Type B pancreatic cell (in vitro differentiated cells): Measurements from ENCODE around the gene RPS21. TPM values are rescaled to one million over a fixed set of nuclear protein-coding genes. Genes with fewer than 3 reads are reported as not detected.

Source experiments
- DNase-seq: peaks from one replicate; pipeline ENCODE4 v3.0.0; 2021; ENCODE audit warnings: mixed read lengths; ENCODE audit not compliant: unreplicated experiment; ENCODE audit errors: extremely low spot score
- H3K27ac Mint-ChIP-seq: 2 replicates; pipeline ENCODE4 v1.8.0; 2021; ENCODE audit warnings: mild to moderate bottlenecking, mixed read lengths
- H3K27me3 Mint-ChIP-seq: 2 replicates; pipeline ENCODE4 v1.8.0; 2021; ENCODE audit warnings: mixed read lengths
- H3K36me3 Mint-ChIP-seq: 2 replicates; pipeline ENCODE4 v1.8.0; 2021; ENCODE audit warnings: mixed read lengths
- H3K4me1 Mint-ChIP-seq: one replicate; pipeline ENCODE4 v1.8.0; 2021; ENCODE audit warnings: mixed read lengths; ENCODE audit not compliant: unreplicated experiment
- H3K4me3 Mint-ChIP-seq: 2 replicates; pipeline ENCODE4 v1.8.0; 2021; ENCODE audit warnings: mild to moderate bottlenecking, mixed read lengths
- H3K9me3 Mint-ChIP-seq: 2 replicates; pipeline ENCODE4 v1.8.0; 2021; ENCODE audit warnings: mixed read lengths
- total RNA-seq: library from RNA; stranded (reverse); gene quantifications from 2 replicates; pipeline ENCODE4 v1.2.1, GENCODE V29; 2021; ENCODE audit warnings: low replicate concordance
- TF ChIP-seq, protein P1 (sequence below): fragments of 200-600 bp; sonication (generic); conservative IDR thresholded peaks from 2 replicates; pipeline ENCODE4 v1.5.0; 2021; ENCODE audit warnings: antibody characterized with exemption, mild to moderate bottlenecking

Gene RPS21
- total RNA-seq, 1 donor from 2014 or later = 1,432 TPM

DNA sequence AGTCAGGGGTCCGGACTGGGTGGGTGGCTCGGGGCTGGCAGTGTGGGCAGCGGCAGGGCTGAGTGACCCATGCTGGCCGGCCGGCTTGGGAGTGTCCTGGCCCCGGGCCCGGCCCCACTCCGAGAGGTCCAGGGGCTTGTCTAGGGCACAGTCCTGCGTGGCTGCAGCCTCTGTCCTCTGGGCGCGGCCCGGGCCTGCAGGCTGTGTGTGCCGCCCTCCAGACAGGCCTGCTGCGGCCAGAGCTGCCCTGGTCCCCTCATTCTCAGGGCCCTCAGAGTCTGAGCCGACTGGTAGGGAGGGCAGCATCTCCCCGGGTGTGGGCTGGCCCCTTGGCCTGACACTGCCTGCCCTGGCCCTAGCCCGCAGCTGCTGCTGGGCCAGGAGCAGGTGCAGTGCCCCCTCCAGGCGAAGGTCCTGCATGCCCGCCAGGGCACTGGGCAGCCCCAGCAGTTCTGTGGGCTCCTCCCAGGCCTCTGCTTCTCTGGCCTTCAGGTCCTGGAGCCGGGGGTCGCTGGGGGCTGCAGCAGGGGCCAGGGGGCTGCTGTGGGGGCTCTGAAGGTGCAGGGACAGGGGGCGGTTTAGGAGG lies 27.1 kb downstream of the RPS21 start:
- DNase-seq = no peak
- TF ChIP-seq, protein P1, sequence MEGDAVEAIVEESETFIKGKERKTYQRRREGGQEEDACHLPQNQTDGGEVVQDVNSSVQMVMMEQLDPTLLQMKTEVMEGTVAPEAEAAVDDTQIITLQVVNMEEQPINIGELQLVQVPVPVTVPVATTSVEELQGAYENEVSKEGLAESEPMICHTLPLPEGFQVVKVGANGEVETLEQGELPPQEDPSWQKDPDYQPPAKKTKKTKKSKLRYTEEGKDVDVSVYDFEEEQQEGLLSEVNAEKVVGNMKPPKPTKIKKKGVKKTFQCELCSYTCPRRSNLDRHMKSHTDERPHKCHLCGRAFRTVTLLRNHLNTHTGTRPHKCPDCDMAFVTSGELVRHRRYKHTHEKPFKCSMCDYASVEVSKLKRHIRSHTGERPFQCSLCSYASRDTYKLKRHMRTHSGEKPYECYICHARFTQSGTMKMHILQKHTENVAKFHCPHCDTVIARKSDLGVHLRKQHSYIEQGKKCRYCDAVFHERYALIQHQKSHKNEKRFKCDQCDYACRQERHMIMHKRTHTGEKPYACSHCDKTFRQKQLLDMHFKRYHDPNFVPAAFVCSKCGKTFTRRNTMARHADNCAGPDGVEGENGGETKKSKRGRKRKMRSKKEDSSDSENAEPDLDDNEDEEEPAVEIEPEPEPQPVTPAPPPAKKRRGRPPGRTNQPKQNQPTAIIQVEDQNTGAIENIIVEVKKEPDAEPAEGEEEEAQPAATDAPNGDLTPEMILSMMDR = peak; percentile 33
- Mint-ChIP-seq H3K27ac (no peak overlapping the region), H3K4me3 (no peak overlapping the region), H3K4me1 (peaks cover 9% of the 10 kb centered on the region), H3K27me3 (no peaks in the 10 kb centered on the region), H3K36me3 (no peaks in the 10 kb centered on the region), H3K9me3 (no peaks in the 10 kb centered on the region)

DNA sequence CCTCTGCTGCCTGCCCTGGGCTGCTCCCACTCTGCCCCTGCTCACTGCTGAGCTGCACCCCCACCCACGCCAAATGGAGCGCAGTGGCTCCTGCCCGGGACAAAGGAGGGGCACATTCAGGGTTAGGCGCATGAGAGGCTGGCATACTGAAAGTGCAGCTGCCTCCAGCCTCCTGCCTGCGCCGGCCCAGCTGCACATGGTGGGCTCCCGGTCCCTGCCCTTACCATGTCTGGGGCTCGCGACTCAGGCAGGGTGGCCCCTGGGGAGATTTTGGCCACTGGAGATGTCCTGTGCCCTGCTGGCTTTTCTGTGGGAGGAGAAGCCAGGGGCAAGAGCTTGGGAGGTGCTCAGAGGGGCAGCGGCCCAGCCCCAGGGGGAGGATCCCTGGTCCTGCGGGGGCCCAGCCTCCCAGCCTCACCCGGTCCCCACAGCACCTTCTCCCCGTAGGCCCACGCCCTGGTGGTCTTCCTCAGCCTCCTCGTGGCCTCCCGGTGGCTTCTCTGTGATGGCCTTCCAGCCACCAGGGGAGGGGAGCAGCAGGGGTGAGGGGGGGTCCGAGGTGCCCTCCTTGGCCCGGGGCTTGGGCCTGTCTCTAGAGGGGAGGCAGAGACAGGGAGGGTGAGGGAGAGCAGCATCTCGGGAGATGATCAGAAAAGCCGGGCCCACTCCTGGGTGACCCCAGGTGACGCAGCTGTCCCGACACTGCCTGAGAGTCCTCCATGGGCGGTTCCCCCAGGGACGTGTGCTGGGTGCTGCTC lies 28.6 kb downstream of the RPS21 start:
- Mint-ChIP-seq H3K4me3 (no peak overlapping the region), H3K27ac (no peak overlapping the region), H3K9me3 (no peaks in the 10 kb centered on the region), H3K4me1 (peaks cover 5% of the 10 kb centered on the region), H3K27me3 (no peaks in the 10 kb centered on the region), H3K36me3 (no peaks in the 10 kb centered on the region)
- DNase-seq = no peak
- TF ChIP-seq, protein P1 = no peak

GRCh38 chr20:62416651-62417637 lies 30.0 kb downstream of the RPS21 start:
- Mint-ChIP-seq H3K27ac (no peak overlapping the region), H3K4me1 (peaks cover 9% of the 10 kb centered on the region), H3K36me3 (no peaks in the 10 kb centered on the region), H3K9me3 (no peaks in the 10 kb centered on the region), H3K4me3 (no peak overlapping the region), H3K27me3 (no peaks in the 10 kb centered on the region)
- DNase-seq = no peak
- TF ChIP-seq, protein P1 = no peak

- Mint-ChIP-seq H3K27me3 (no peaks in the 10 kb centered on the region), H3K27ac (no peak overlapping the region), H3K4me3 (no peak overlapping the region), H3K4me1 (peaks cover 9% of the 10 kb centered on the region), H3K36me3 (no peaks in the 10 kb centered on the region), H3K9me3 (no peaks in the 10 kb centered on the region)
- TF ChIP-seq, protein P1 = no peak
- no peak for DNase-seq
These were observed 31.2 kb downstream of the RPS21 start for GRCh38 chr20:62417981-62418708.
